NT2/D1 (cell line): Measurements from ENCODE around the gene TRDMT1.
"Not testable (repeated sequence)": the region's sequence is repeated elsewhere in the genome, so short reads cannot be mapped to it uniquely, and the experiment has no call there.

ENCODE experiments used
- DNase-seq: peaks from one replicate; pipeline ENCODE4 v3.0.0-alpha.2; 2011; ENCODE audit warnings: low read depth, low spot score
- H3K27me3 ChIP-seq: 2 replicates; pipeline ENCODE4 v1.6.0; 2011; ENCODE audit warnings: mild to moderate bottlenecking; ENCODE audit not compliant: insufficient read length, insufficient read depth
- H3K36me3 ChIP-seq: 2 replicates; pipeline ENCODE4 v1.6.1; 2011; ENCODE audit warnings: mild to moderate bottlenecking, low read length, mixed read lengths; ENCODE audit not compliant: insufficient read depth, insufficient read length
- H3K4me1 ChIP-seq: 2 replicates; pipeline ENCODE4 v1.5.1; 2011; ENCODE audit not compliant: insufficient read depth, insufficient read length
- H3K4me3 ChIP-seq: 2 replicates; pipeline ENCODE4 v1.5.1; 2011; ENCODE audit warnings: low read depth; ENCODE audit not compliant: insufficient read length
- H3K9ac ChIP-seq: 2 replicates; pipeline ENCODE4 v1.6.0; 2011; ENCODE audit warnings: low read depth; ENCODE audit not compliant: insufficient read length
- H3K9me3 ChIP-seq: 2 replicates; pipeline ENCODE4 v1.5.1; 2011; ENCODE audit warnings: mild to moderate bottlenecking, low read length; ENCODE audit not compliant: insufficient read depth
- SUZ12 ChIP-seq: IDR thresholded peaks from 2 replicates; pipeline ENCODE4 v1.6.1; 2011; ENCODE audit not compliant: insufficient read length, insufficient read depth; ENCODE audit errors: extremely low read depth
- YY1 ChIP-seq: IDR thresholded peaks from 2 replicates; pipeline ENCODE4 v1.6.1; 2011; ENCODE audit not compliant: insufficient read length, insufficient read depth
- ZNF274 ChIP-seq: IDR thresholded peaks from 2 replicates; pipeline ENCODE4 v1.6.1; 2011; ENCODE audit warnings: mild to moderate bottlenecking, low read depth, low read length

The TRDMT1 gene

GRCh38 chr10:17115683-17116082 lies 85.8 kb downstream of the TRDMT1 start:
- TF ChIP-seq ZNF274 = no peak
- TF ChIP-seq YY1 = no peak
- TF ChIP-seq SUZ12 = no peak

GRCh38 chr10:17114878-17115444 lies 86.5 kb downstream of the TRDMT1 start:
- not testable (repeated sequence) for H3K36me3 ChIP-seq

More at GRCh38 chr10:17115683-17116082, 85.8 kb downstream of the TRDMT1 start:
- no peak overlapping the region for H3K9ac ChIP-seq
- no peaks in the 10 kb centered on the region for H3K27me3 ChIP-seq
- H3K4me1 ChIP-seq = peaks cover 2% of the 10 kb centered on the region
- no peak for DNase-seq
- no peak overlapping the region for H3K4me3 ChIP-seq
- no peaks in the 10 kb centered on the region for H3K9me3 ChIP-seq
- no peaks in the 10 kb centered on the region for H3K36me3 ChIP-seq

GRCh38 chr10:17113889-17114540 lies 87.5 kb downstream of the TRDMT1 start:
- no peak for DNase-seq
- TF ChIP-seq YY1 = no peak
- TF ChIP-seq ZNF274 = no peak
- no peak for TF ChIP-seq SUZ12
- H3K4me1 ChIP-seq = peaks cover 2% of the 10 kb centered on the region

More at GRCh38 chr10:17114878-17115444, 86.5 kb downstream of the TRDMT1 start:
- not testable (repeated sequence) for H3K27me3 ChIP-seq, H3K9me3 ChIP-seq, H3K4me1 ChIP-seq, H3K4me3 ChIP-seq, DNase-seq, H3K9ac ChIP-seq

GRCh38 chr10:17113346-17113745 lies 88.1 kb downstream of the TRDMT1 start:
- no peak overlapping the region for H3K4me3 ChIP-seq
- peaks cover 2% of the 10 kb centered on the region for H3K4me1 ChIP-seq
- H3K9ac ChIP-seq = no peak overlapping the region
- no peak for TF ChIP-seq ZNF274
- TF ChIP-seq YY1 = no peak
- TF ChIP-seq SUZ12 = no peak
- H3K27me3 ChIP-seq = no peaks in the 10 kb centered on the region
- no peaks in the 10 kb centered on the region for H3K9me3 ChIP-seq
- DNase-seq = no peak
- no peaks in the 10 kb centered on the region for H3K36me3 ChIP-seq

More at GRCh38 chr10:17113889-17114540, 87.5 kb downstream of the TRDMT1 start:
- Histone ChIP-seq H3K9me3 (no peaks in the 10 kb centered on the region), H3K27me3 (no peaks in the 10 kb centered on the region), H3K36me3 (no peaks in the 10 kb centered on the region), H3K4me3 (no peak overlapping the region), H3K9ac (no peak overlapping the region)

- Histone ChIP-seq H3K4me3 (no peak overlapping the region), H3K4me1 (peaks cover 2% of the 10 kb centered on the region), H3K9me3 (no peaks in the 10 kb centered on the region), H3K36me3 (no peaks in the 10 kb centered on the region), H3K27me3 (no peaks in the 10 kb centered on the region), H3K9ac (no peak overlapping the region)
- no peak for TF ChIP-seq YY1
- no peak for TF ChIP-seq SUZ12
- no peak for TF ChIP-seq ZNF274
- no peak for DNase-seq
These were observed 88.9 kb downstream of the TRDMT1 start for GRCh38 chr10:17112566-17112965.

GRCh38 chr10:17109475-17110207 lies 91.8 kb downstream of the TRDMT1 start:
- DNase-seq = no peak

GRCh38 chr10:17109046-17109445 lies 92.4 kb downstream of the TRDMT1 start:
- Histone ChIP-seq H3K9ac (no peak overlapping the region), H3K27me3 (no peaks in the 10 kb centered on the region), H3K4me3 (no peak overlapping the region), H3K4me1 (no peaks in the 10 kb centered on the region), H3K9me3 (no peaks in the 10 kb centered on the region), H3K36me3 (no peaks in the 10 kb centered on the region)
- DNase-seq = no peak
- TF ChIP-seq YY1 (no peak), ZNF274 (no peak), SUZ12 (no peak)

More at GRCh38 chr10:17109475-17110207, 91.8 kb downstream of the TRDMT1 start:
- no peak overlapping the region for H3K4me3 ChIP-seq
- no peaks in the 10 kb centered on the region for H3K9me3 ChIP-seq
- TF ChIP-seq ZNF274 (no peak), YY1 (no peak), SUZ12 (no peak)
- H3K4me1 ChIP-seq = no peaks in the 10 kb centered on the region
- no peaks in the 10 kb centered on the region for H3K36me3 ChIP-seq
- H3K27me3 ChIP-seq = no peaks in the 10 kb centered on the region
- no peak overlapping the region for H3K9ac ChIP-seq
